Fibroblast of the aortic adventitia (primary cell): ENCODE results near the gene GNB5. TPM values are rescaled to one million over a fixed set of nuclear protein-coding genes. Genes with fewer than 3 reads are reported as not detected.

ENCODE experiments used
- DNase-seq: peaks from one replicate; pipeline ENCODE4 v3.0.0-alpha.2; 2010; ENCODE audit warnings: low read depth
- H3K4me3 ChIP-seq: 2 replicates; pipeline ENCODE4 v1.5.1; 2011; ENCODE audit warnings: low read depth, mild to moderate bottlenecking, control low read depth, low read length, moderate library complexity
- total RNA-seq: library from RNA; depleted of rRNA; stranded (reverse); fragments of >200 nt; gene quantifications from 2 replicates; pipeline ENCODE4 v1.2.3, GENCODE V29; 2012; ENCODE audit warnings: low replicate concordance
- TF ChIP-seq, protein P1 (sequence below): IDR thresholded peaks from 2 replicates; pipeline ENCODE4 v1.5.1; 2011; ENCODE audit warnings: mild to moderate bottlenecking, low read length, control low read depth, inconsistent platforms; ENCODE audit not compliant: insufficient read depth

Gene GNB5
- total RNA-seq, 1 donor: 24.0 TPM

DNA sequence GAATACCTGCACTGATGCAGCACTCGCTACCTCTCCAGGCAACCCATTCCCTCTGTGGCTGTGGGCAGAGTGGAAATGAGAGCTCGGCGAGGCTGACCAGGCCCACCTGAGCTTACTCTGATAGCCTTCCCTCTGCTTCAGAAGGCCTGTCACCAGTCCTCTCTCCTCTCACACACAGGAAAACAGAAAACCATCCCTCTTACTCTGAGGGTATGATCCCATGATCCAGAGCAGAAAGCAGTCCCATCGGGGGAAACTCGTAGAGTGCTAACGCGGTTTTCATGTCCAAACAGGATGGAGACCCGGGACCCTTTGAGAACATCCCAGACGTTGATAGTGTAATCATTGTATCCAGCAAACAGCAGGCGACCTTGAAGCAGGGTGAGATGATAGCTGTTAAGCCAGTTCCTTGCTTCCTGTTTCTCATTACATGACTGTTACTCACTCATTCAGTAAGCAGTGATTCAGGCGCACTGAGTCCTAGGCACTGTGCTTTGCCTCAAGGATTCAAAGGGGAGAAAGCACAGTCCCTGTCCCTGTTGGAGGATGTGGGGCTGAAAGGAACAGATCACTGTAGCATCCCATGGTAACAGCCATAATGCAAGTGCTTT, 66.8 kb downstream of the GNB5 start:
- TF ChIP-seq, protein P1, sequence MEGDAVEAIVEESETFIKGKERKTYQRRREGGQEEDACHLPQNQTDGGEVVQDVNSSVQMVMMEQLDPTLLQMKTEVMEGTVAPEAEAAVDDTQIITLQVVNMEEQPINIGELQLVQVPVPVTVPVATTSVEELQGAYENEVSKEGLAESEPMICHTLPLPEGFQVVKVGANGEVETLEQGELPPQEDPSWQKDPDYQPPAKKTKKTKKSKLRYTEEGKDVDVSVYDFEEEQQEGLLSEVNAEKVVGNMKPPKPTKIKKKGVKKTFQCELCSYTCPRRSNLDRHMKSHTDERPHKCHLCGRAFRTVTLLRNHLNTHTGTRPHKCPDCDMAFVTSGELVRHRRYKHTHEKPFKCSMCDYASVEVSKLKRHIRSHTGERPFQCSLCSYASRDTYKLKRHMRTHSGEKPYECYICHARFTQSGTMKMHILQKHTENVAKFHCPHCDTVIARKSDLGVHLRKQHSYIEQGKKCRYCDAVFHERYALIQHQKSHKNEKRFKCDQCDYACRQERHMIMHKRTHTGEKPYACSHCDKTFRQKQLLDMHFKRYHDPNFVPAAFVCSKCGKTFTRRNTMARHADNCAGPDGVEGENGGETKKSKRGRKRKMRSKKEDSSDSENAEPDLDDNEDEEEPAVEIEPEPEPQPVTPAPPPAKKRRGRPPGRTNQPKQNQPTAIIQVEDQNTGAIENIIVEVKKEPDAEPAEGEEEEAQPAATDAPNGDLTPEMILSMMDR: no peak
- peak; percentile 28 for DNase-seq
- H3K4me3 ChIP-seq: no peak overlapping the region

DNA sequence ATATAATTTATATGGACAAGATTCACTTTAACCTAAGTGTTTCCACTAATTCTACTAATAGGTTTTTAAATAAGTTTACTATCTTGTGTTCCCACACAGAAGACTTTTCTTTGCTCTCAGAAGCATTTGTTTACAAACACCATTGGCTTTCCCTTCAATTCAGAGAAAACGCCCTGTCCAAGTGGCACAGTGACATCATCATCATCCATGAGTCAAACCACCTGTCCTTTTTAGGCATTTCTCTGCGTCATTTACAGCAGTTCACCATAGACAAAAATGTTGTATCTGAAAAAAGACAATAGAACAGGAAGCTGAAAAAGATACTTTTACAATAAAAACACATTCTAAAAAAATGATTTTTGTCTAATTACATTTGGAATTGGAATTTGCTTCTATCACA, 69.3 kb downstream of the GNB5 start:
- TF ChIP-seq, protein P1: no peak
- H3K4me3 ChIP-seq: no peak overlapping the region
- peak; percentile 20 for DNase-seq

DNA sequence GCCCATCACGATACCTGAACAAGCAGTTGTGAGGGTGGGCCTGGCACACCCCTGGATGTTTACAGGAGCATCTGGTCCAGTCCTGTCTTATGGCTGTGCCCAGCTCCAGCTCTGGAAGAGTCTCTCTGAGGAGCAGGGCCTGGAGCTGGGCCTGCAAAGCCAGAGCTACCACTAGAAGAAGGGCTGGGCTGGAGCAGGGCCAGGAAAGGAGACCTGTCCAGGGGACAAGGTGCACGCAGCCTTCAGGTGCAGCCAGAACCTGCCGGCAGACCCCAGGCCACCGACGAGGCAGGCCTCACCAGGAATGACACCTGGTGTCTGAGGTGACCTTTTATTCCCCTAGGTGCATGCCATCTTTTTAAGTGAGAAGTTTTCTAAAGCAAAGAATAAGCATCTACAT, 70.2 kb downstream of the GNB5 start:
- no peak overlapping the region for H3K4me3 ChIP-seq
- TF ChIP-seq, protein P1: no peak
- DNase-seq: no peak

DNA sequence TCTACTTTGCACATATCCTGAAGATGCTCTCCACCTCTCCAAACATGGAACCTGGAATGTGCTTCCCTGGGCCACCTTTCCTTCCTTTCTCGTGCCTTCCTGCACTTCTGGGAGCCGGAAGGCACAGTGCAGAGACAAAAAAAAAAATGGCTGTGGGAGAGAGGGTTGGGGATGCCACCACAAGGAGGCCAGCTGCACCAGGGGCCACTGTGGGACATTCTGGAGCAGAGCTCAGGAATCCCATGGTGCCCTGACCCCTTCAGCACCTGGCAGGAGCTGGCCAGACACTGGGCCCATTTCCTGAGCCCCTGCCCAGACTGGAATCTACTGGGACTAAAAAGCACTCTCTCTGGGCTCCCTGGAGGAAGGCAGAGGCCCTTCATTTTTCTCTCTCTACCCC, 70.7 kb downstream of the GNB5 start:
- DNase-seq: no peak
- no peak overlapping the region for H3K4me3 ChIP-seq
- TF ChIP-seq, protein P1: no peak

DNA sequence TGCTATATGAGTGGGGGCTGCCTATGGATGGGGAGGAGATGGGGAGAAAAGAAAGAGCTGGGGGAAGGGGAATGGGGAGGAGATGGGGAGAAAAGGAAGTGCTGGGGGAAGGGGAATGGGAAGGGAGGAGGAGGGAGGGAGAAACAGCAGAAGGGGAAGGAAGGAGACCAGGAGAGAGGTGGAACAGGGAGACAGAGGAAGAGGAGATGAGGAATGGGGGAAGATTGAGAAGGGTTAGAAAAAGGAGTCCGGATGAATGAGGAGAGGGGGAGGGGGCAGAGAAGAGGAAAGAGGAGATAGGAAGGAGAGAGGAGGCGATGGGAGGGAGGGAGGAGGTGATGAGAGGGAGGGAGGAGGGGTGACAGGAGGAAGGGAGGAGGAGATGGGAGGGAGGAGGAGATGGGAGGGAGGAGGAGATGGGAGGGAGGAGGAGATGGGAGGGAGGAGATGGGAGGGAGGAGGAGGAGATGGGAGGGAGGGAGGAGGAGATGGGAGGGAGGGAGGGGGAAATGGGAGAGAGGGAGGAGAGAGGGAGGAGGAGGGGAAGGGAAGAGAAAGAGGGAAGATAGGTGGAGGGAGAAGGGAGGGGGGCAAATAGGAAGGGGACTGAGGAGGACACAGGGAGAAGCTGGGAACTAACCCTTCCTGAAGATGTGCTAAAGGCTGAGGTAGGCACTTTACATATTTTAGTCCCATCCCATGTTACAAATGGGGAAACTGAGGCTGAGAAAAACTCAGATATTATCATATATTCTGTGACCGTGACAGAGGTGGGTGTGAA, 72.0 kb downstream of the GNB5 start:
- TF ChIP-seq, protein P1: no peak

DNA sequence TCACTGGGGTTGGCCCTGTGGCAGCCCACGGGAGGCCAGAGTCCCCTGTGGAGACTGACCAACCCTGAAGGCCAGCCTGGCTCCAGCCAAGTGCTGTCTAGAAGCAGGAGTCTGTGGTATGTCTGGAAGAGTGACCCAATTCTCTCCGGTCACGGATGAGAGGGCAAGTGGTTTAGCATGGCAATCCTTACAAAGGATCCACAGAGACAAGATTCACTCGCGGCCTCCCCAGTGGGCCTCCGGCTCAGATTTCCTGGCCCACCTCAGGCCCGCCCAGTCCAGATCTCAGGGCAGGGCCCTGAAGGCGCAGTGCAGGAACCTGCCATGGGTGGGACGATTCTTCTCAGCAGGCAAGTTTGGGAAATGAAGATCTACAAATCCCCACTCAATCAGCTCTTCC, 73.6 kb downstream of the GNB5 start:
- TF ChIP-seq, protein P1: no peak
- no peak for DNase-seq
- H3K4me3 ChIP-seq: no peak overlapping the region

More for the DNA sequence above, 72.0 kb downstream of the GNB5 start:
- no peak for DNase-seq
- no peak overlapping the region for H3K4me3 ChIP-seq
